ENCODE measurements around the gene FGD5. TPM values are rescaled to one million over a fixed set of nuclear protein-coding genes. Genes with fewer than 3 reads are reported as not detected.

FGD5 gene
- polyA plus RNA-seq, 1 of the 3 experiments (the other 2 are of a cell fraction), result not detected

- H3K79me2 ChIP-seq (ENCODE audit: insufficient read depth), result no peaks in the 10 kb centered on the region
- ChIA-PET POLR2A (no interaction called here), CTCF (interaction anchor here (0.6 to 3.9 kb wide), 24 partner anchors 8 to 546 kb away, joined by 3 to 60 read pairs (median 4); partner anchors contain the start of gene C3orf20)
- H3K4me2 ChIP-seq, result no peak overlapping the region
- H3K9me2 ChIP-seq, result no peaks in the 10 kb centered on the region
- no peaks in the 10 kb centered on the region for H4K20me1 ChIP-seq (ENCODE audit: insufficient read depth)
- peaks cover 0 to under 1% of the 10 kb centered on the region in 2 experiments; a peak in 1 of 4 replicates for H3K4me1 ChIP-seq (ENCODE audit: control insufficient read depth in 1 of 2, insufficient read depth in 2 of 2, low read depth in 1 of 2, low read length in 1 of 2)
- no peaks in the 10 kb centered on the region for H3K9me3 ChIP-seq
- WGBS (ENCODE audit: low lambda C conversion rate), result 52% methylated on average over 1 of the region's 1 CpG
- H3F3A ChIP-seq (replicated peaks; ENCODE audit: insufficient read depth), result no peaks in the 10 kb centered on the region
- TF ChIP-seq MXI1 (IDR thresholded peaks at IDR 0.05; ENCODE audit: low read depth, low read length) (no peak), CHD2 (IDR thresholded peaks at IDR 0.05; ENCODE audit: low read length, partially characterized antibody) (no peak), MEF2A (IDR thresholded peaks at IDR 0.05; ENCODE audit: borderline replicate concordance, low read depth) (no peak), FOXJ3 (CRISPR knock-in tag; IDR thresholded peaks at IDR 0.05) (no peak), NRF1 (IDR thresholded peaks at IDR 0.05; ENCODE audit: low read depth, low read length) (no peak), RAD21 (IDR thresholded peaks at IDR 0.05; ENCODE audit: low read length) (no peak), EZH2phosphoT487 (IDR thresholded peaks at IDR 0.05; ENCODE audit: borderline replicate concordance, low read depth) (no peak), TEAD4 (IDR thresholded peaks at IDR 0.05; ENCODE audit: borderline replicate concordance, insufficient read depth) (no peak), FOSL2 (IDR thresholded peaks at IDR 0.05; ENCODE audit: borderline replicate concordance, low read depth) (no peak), EP300 (IDR thresholded peaks at IDR 0.05; ENCODE audit: borderline replicate concordance in 1 of 2, low read depth in 1 of 2, low read length in 1 of 2) (no peak), ELF1 (IDR thresholded peaks at IDR 0.05) (no peak), RFX5 (IDR thresholded peaks at IDR 0.05; ENCODE audit: low read length) (no peak), NFIC (IDR thresholded peaks at IDR 0.05; ENCODE audit: borderline replicate concordance) (no peak), RCOR1 (IDR thresholded peaks at IDR 0.05; ENCODE audit: low read length) (no peak), CTCF (IDR thresholded peaks at IDR 0.05) (no peak), REST (IDR thresholded peaks at IDR 0.05; ENCODE audit: low read depth, low read length) (no peak), POLR2AphosphoS5 (IDR thresholded peaks at IDR 0.05; ENCODE audit: low read depth, low read length) (no peak), GABPA (IDR thresholded peaks at IDR 0.05; ENCODE audit: low read depth) (no peak), SMC3 (IDR thresholded peaks at IDR 0.05; ENCODE audit: low read depth, low read length) (no peak)
- no peak overlapping the region for H3K4me3 ChIP-seq (ENCODE audit: low read depth in 2 of 2, low read length in 1 of 2)
- no peak overlapping the region for H3K9ac ChIP-seq
- no peak overlapping the region for H2AFZ ChIP-seq (ENCODE audit: low read depth)
- H3K27ac ChIP-seq (ENCODE audit: low read depth in 2 of 2, low read length in 1 of 2), result no peak overlapping the region
- H3K27me3 ChIP-seq (ENCODE audit: insufficient read depth), result no peaks in the 10 kb centered on the region; the same call in 1 of the 2 replicates
- DNase-seq, result no peak
- H3K36me3 ChIP-seq (replicated peaks in 1 of 2; ENCODE audit: control insufficient read depth in 1 of 2, insufficient read depth in 2 of 2, low read length in 1 of 2), result no peaks in the 10 kb centered on the region
Measured at GRCh38 chr3:14858105-14858504, 39.3 kb downstream of the FGD5 start.

Measured in SK-N-SH (cell line).